PFSK-1 (cell line): ENCODE data around the gene RNF220.

Source experiments
- FOXP2 ChIP-seq: optimal IDR thresholded peaks from 2 replicates; pipeline ENCODE3; 2011; ENCODE audit warnings: borderline replicate concordance, control low read depth, inconsistent platforms; ENCODE audit not compliant: insufficient read depth; ENCODE audit errors: extremely low read length, extremely low read depth
- POLR2AphosphoS5 ChIP-seq: IDR thresholded peaks from 2 replicates; pipeline ENCODE4 v1.6.1; 2012; ENCODE audit warnings: low read depth, mild to moderate bottlenecking, control low read depth, low read length, moderate library complexity
- SIN3A ChIP-seq: IDR thresholded peaks from 2 replicates; pipeline ENCODE4 v1.6.1; 2012; ENCODE audit warnings: mild to moderate bottlenecking, low read length, moderate library complexity, borderline replicate concordance; ENCODE audit not compliant: insufficient read depth
- TAF1 ChIP-seq: IDR thresholded peaks from 2 replicates; pipeline ENCODE4 v1.6.1; 2012; ENCODE audit warnings: low read length, control low read depth, borderline replicate concordance; ENCODE audit not compliant: insufficient read depth
- TF ChIP-seq, protein P1 (sequence below), 2 experiments: IDR thresholded peaks; 2 replicates each; pipeline versions ENCODE4 v1.6.1 to v1.8.0; 2011 to 2012; ENCODE audit warnings: low read depth in 2 of 2, low read length in 2 of 2, control low read depth in 1 of 2, inconsistent platforms in 1 of 2, mild to moderate bottlenecking in 1 of 2, moderate library complexity in 1 of 2; ENCODE audit not compliant: insufficient read depth in 1 of 2

DNA sequence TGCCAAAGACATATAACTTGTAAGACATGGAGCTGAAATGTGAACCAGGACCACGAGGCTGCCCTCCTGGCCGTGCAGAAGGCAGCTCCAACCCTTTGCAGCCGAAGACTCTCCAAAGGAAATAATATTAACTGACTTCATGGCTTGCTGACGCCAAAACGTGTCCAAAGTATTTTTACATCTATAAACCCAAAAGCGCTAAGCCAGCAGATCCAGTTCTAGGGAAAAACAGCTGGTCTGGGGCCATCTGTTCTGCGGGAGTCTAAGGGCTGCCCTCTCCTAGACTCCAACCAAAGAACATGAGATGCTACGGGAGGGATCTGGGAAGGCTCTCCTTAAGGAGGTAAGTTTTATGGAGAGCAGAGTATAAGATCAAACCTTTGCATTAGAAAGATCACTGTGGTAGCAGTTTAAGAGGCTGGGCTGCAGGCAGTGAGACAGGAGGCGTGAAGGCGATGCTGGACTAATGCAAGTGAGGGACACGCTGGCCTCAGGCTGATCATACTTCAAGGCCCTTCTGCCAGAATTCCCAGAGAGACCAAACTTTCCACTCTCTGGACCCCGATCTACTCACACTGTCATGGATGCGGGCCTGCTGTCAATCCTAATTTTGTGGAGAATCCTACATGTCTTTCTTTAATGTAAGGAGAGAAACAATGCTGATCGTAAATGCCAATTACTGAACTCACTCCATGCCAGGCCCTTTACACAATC is 268.1 kb downstream of the RNF220 start:
- no peak for TF ChIP-seq POLR2AphosphoS5
- TF ChIP-seq SIN3A = no peak
- TF ChIP-seq TAF1 = no peak
- TF ChIP-seq, protein P1, sequence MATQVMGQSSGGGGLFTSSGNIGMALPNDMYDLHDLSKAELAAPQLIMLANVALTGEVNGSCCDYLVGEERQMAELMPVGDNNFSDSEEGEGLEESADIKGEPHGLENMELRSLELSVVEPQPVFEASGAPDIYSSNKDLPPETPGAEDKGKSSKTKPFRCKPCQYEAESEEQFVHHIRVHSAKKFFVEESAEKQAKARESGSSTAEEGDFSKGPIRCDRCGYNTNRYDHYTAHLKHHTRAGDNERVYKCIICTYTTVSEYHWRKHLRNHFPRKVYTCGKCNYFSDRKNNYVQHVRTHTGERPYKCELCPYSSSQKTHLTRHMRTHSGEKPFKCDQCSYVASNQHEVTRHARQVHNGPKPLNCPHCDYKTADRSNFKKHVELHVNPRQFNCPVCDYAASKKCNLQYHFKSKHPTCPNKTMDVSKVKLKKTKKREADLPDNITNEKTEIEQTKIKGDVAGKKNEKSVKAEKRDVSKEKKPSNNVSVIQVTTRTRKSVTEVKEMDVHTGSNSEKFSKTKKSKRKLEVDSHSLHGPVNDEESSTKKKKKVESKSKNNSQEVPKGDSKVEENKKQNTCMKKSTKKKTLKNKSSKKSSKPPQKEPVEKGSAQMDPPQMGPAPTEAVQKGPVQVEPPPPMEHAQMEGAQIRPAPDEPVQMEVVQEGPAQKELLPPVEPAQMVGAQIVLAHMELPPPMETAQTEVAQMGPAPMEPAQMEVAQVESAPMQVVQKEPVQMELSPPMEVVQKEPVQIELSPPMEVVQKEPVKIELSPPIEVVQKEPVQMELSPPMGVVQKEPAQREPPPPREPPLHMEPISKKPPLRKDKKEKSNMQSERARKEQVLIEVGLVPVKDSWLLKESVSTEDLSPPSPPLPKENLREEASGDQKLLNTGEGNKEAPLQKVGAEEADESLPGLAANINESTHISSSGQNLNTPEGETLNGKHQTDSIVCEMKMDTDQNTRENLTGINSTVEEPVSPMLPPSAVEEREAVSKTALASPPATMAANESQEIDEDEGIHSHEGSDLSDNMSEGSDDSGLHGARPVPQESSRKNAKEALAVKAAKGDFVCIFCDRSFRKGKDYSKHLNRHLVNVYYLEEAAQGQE (IDR thresholded peaks at IDR 0.05; ENCODE audit: insufficient read depth in 1 of 2, low read depth in 2 of 2, low read length in 2 of 2) = no peak
- no peak for TF ChIP-seq FOXP2
